Endodermal cell (in vitro differentiated cells): ENCODE measurements around the gene EIF3L. TPM values are rescaled to one million over a fixed set of nuclear protein-coding genes. Genes with fewer than 3 reads are reported as not detected.

Experiments used
- DNase-seq: peaks from one replicate; pipeline ENCODE4 v3.0.0-alpha.2; 2017
- H3K27ac ChIP-seq: 2 replicates; pipeline ENCODE4 v1.5.1; 2013; ENCODE audit warnings: mild to moderate bottlenecking, low read depth, low read length, moderate library complexity
- H3K27me3 ChIP-seq: 2 replicates; pipeline ENCODE4 v1.6.1; 2013; ENCODE audit warnings: mild to moderate bottlenecking, low read length, moderate library complexity; ENCODE audit not compliant: insufficient read depth, control insufficient read depth, poor library complexity, severe bottlenecking
- H3K36me3 ChIP-seq: 2 replicates; pipeline ENCODE4 v1.7.0; 2013; ENCODE audit warnings: mild to moderate bottlenecking, low read length, moderate library complexity; ENCODE audit not compliant: control insufficient read depth, insufficient read depth
- H3K4me1 ChIP-seq: one replicate; pipeline ENCODE4 v1.7.0; 2013; ENCODE audit warnings: low read length; ENCODE audit not compliant: control insufficient read depth, insufficient read depth
- H3K4me3 ChIP-seq: 2 replicates; pipeline ENCODE4 v1.5.1; 2013; ENCODE audit warnings: mild to moderate bottlenecking, low read length, moderate library complexity
- H3K9ac ChIP-seq: 2 replicates; pipeline ENCODE4 v1.6.1; 2013; ENCODE audit warnings: mild to moderate bottlenecking, low read length, moderate library complexity; ENCODE audit not compliant: poor library complexity, severe bottlenecking; ENCODE audit errors: extremely low read depth
- H3K9me3 ChIP-seq: 2 replicates; pipeline ENCODE4 v1.6.1; 2013; ENCODE audit warnings: mild to moderate bottlenecking, low read length, moderate library complexity; ENCODE audit not compliant: control insufficient read depth
- H3K27ac Mint-ChIP-seq: 2 replicates; pipeline ENCODE4 v1.8.0; 2020; ENCODE audit warnings: mixed read lengths
- H3K27me3 Mint-ChIP-seq: 2 replicates; pipeline ENCODE4 v1.8.0; 2021; ENCODE audit warnings: mild to moderate bottlenecking, mixed read lengths; ENCODE audit not compliant: insufficient read depth
- H3K36me3 Mint-ChIP-seq: 2 replicates; pipeline ENCODE4 v1.8.0; 2020; ENCODE audit warnings: low read depth, mixed read lengths
- H3K4me1 Mint-ChIP-seq: 2 replicates; pipeline ENCODE4 v1.8.0; 2020; ENCODE audit warnings: mixed read lengths
- H3K4me3 Mint-ChIP-seq: 2 replicates; pipeline ENCODE4 v1.8.0; 2020; ENCODE audit warnings: mild to moderate bottlenecking, moderate library complexity, mixed read lengths
- H3K9me3 Mint-ChIP-seq: 2 replicates; pipeline ENCODE4 v1.8.0; 2020; ENCODE audit warnings: mild to moderate bottlenecking, mixed read lengths
- WGBS, 2 experiments: methylation state at CpG; one replicate each; pipeline versions ENCODE4 v1.1.5 to v1.1.7; 2013; ENCODE audit warnings: missing lambda C conversion rate in 2 of 2, mixed read lengths in 1 of 2; ENCODE audit not compliant: insufficient coverage in 1 of 2, insufficient read length in 1 of 2; 5-methylcytosine and 5-hydroxymethylcytosine counted together
- total RNA-seq, 2 donors: library from RNA; stranded (reverse); fragmentation: NEBNext Ultra II Directional in 1 of 2; extraction: Animal tissue kit (Norgen Biotek cat#: 25700) in 1 of 2; gene quantifications; 2 replicates in 1 of 2; 3 replicates in 1 of 2; pipeline ENCODE4 v1.2.1, GENCODE V29; 2021
- TF ChIP-seq, protein P1 (sequence below): fragments of 200-600 bp; sonication (generic); conservative IDR thresholded peaks from 2 replicates; pipeline ENCODE4 v1.5.0; 2021; ENCODE audit warnings: antibody characterized with exemption, mild to moderate bottlenecking

Gene EIF3L
- total RNA-seq, 2 donors from 2014 or later = 469 to 541 TPM

DNA sequence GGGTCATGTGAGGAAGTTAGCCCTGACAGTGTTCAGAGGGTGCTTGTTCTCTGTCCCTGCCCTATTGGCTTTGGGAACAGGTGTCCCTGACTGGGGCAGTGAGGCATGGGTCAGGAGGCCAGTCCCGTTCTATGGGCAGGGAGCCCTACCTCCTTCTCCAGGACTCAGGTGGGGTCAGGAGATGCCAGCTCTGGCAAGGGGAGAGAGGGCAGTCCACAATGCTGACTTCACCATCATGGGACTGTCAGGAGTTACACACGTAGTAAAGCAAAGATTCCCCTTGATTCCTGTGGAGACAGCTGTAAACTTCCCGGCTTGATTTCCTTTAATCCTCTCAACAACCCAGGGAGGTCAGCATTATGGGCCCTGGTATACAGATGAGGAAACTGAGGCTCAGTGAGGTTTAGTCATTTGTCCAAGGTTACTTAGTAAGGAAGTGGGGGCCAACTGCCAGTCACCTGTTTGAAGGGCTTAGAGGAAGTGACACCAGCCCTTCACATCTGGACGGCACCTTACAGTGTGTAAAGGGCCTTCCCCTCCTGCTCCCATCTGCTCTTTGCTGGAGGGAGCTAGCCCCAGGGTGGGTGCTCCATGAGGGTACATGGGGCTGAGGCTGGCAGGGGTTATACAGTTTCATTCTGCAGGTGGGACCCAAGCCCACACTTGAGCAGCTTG is 68.8 kb downstream of the EIF3L start:
- no peak overlapping the region for H3K4me3 Mint-ChIP-seq

DNA sequence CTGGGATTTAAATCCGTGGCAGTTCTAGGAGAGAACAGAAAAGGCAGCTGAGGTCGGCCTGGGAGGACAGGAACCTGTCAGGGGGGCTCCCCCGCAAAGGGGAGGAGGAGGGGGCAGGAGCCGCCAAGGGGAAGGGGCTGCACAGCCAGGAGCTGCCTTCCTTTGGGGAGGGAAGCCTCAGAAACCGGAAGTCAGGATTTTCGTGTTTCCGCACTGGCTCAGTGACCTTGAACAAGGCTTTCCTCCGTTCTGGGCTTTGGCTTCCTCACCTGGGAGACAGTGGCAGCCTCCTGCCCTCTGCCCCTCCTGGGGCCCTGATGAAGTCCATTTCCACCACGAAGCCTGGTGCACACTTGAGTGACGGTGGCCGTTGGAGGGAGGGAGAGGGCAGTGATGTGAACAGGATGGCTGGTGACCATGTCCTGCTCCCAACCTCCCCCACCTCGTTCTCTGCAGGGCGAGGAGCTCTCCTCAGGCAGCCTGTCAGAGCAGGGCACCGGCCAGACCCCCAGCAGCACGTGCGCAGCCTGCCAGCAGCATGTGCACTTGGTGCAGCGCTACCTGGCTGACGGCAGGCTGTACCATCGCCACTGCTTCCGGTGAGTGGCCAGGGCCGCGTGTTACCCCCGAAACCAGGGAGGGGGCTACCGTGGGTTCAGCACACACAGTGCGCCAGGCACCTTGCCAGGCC is 69.5 kb downstream of the EIF3L start:
- TF ChIP-seq, protein P1, sequence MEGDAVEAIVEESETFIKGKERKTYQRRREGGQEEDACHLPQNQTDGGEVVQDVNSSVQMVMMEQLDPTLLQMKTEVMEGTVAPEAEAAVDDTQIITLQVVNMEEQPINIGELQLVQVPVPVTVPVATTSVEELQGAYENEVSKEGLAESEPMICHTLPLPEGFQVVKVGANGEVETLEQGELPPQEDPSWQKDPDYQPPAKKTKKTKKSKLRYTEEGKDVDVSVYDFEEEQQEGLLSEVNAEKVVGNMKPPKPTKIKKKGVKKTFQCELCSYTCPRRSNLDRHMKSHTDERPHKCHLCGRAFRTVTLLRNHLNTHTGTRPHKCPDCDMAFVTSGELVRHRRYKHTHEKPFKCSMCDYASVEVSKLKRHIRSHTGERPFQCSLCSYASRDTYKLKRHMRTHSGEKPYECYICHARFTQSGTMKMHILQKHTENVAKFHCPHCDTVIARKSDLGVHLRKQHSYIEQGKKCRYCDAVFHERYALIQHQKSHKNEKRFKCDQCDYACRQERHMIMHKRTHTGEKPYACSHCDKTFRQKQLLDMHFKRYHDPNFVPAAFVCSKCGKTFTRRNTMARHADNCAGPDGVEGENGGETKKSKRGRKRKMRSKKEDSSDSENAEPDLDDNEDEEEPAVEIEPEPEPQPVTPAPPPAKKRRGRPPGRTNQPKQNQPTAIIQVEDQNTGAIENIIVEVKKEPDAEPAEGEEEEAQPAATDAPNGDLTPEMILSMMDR = no peak
- 94 to 99% methylated on average over 11 to 25 of the region's 25 CpGs for WGBS, 2 experiments
- Mint-ChIP-seq H3K9me3 (no peaks in the 10 kb centered on the region), H3K4me1 (no peaks in the 10 kb centered on the region), H3K4me3 (no peak overlapping the region), H3K27me3 (no peaks in the 10 kb centered on the region), H3K36me3 (peaks cover 22% of the 10 kb centered on the region), H3K27ac (no peak overlapping the region)
- no peak overlapping the region for H3K9ac ChIP-seq
- H3K9me3 ChIP-seq = no peaks in the 10 kb centered on the region
- H3K27me3 ChIP-seq = no peaks in the 10 kb centered on the region
- no peaks in the 10 kb centered on the region for H3K4me1 ChIP-seq
- H3K27ac ChIP-seq = no peak overlapping the region
- DNase-seq = no peak
- peaks cover 24% of the 10 kb centered on the region for H3K36me3 ChIP-seq
- H3K4me3 ChIP-seq = no peak overlapping the region

More for the DNA sequence above, 68.8 kb downstream of the EIF3L start:
- Mint-ChIP-seq H3K27me3 (no peaks in the 10 kb centered on the region), H3K9me3 (no peaks in the 10 kb centered on the region), H3K27ac (no peak overlapping the region), H3K4me1 (no peaks in the 10 kb centered on the region), H3K36me3 (peaks cover 24% of the 10 kb centered on the region)
- WGBS, 2 experiments = 80 to 91% methylated on average over 2 to 4 of the region's 4 CpGs
- Histone ChIP-seq H3K27me3 (no peaks in the 10 kb centered on the region), H3K4me3 (no peak overlapping the region), H3K9me3 (no peaks in the 10 kb centered on the region), H3K9ac (no peak overlapping the region), H3K4me1 (no peaks in the 10 kb centered on the region), H3K27ac (no peak overlapping the region), H3K36me3 (peaks cover 24% of the 10 kb centered on the region)
- TF ChIP-seq, protein P1 = no peak
- DNase-seq = no peak

DNA sequence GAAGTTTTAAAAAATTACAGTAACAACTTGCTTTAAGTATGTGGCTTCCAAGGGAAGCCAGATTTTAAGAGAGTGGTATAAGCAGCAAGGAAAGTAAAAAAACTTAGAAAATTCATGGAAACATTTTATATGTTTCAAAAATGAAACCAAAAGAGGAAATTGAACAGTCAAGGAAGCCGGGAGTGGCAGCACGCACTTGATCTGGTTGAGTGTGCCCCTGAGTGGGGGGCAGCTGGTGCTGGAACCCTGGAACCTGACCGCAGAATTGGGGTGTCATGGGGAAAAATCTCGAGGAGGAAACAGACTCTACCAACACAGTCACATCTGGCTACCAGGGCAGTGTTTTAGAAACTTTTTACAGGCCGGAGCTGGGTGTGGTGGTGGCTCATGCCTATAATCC is 70.9 kb downstream of the EIF3L start:
- Mint-ChIP-seq H3K36me3 (peaks cover 24% of the 10 kb centered on the region), H3K4me3 (no peak overlapping the region), H3K27me3 (no peaks in the 10 kb centered on the region), H3K4me1 (no peaks in the 10 kb centered on the region), H3K9me3 (no peaks in the 10 kb centered on the region), H3K27ac (no peak overlapping the region)
- H3K9me3 ChIP-seq = no peaks in the 10 kb centered on the region
- H3K4me1 ChIP-seq = no peaks in the 10 kb centered on the region
- H3K27me3 ChIP-seq = no peaks in the 10 kb centered on the region
- TF ChIP-seq, protein P1 = no peak
- no peak for DNase-seq
- peaks cover 24% of the 10 kb centered on the region for H3K36me3 ChIP-seq
- H3K9ac ChIP-seq = no peak overlapping the region
- no peak overlapping the region for H3K4me3 ChIP-seq
- WGBS, 2 experiments = 91 to 93% methylated on average over 5 of the region's 5 CpGs
- no peak overlapping the region for H3K27ac ChIP-seq
